A673 (cell line): Measurements from ENCODE around the gene ATP8B4.

Experiments
- CTCF ChIP-seq: fragments of 300-800, 200-600 bp; sonication (generic); conservative IDR thresholded peaks from 2 replicates; pipeline ENCODE4 v1.5.1; 2017; ENCODE audit warnings: low read depth, mild to moderate bottlenecking, antibody characterized with exemption, low read length, moderate library complexity, mixed read lengths
- EZH2 ChIP-seq: fragments of 200-600 bp; sonication (generic); IDR thresholded peaks from 2 replicates; pipeline ENCODE4 v1.6.1; 2017; ENCODE audit warnings: borderline replicate concordance, low read depth, mild to moderate bottlenecking, mixed read lengths, antibody characterized with exemption, low read length; ENCODE audit not compliant: poor library complexity, severe bottlenecking

- TF ChIP-seq CTCF (no peak), EZH2 (no peak)
These were observed 21.1 kb upstream of the ATP8B4 start for GRCh38 chr15:50140098-50140497.
